Measurements from ENCODE around the gene CSF2. TPM values are rescaled to one million over a fixed set of nuclear protein-coding genes. Genes with fewer than 3 reads are reported as not detected.

The CSF2 gene
- polyA plus RNA-seq, 1 donor, result not detected

DNA sequence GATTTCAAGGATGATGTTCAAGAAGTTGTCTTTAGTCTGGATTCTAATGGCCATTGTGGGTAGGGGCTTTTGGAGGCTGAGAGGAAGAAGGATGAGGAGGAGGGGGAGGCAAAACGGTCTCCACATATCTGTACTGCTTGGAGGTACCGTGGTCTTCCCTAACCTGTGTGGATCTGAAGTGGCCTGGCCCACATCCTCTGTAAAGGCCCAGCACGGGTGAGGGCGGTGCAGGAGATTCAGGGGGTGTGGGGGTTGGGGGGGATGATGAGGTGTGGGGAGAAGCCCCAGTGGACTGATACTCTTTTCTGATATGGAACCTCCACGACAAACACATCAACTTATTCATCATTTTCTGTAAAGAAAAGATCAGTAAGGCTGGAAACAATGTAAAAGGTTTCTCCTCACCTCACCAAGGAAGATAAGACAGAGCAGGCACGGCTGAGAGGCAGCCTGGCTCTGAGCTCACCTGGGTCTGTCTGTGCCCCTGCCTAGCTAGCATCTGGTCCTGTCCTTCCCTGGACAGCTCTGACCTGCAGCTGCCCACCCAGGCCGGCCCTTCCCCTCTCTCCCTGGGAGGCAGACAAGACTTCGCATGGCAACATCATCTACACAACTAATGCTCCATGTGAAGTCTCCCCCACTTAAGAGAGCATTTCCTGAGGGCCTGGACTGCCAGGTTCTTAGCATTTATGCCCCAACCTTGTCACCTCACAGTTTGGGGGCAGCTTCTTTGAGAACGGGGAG, 18.7 kb upstream of the CSF2 start:
- no peak for DNase-seq

DNA sequence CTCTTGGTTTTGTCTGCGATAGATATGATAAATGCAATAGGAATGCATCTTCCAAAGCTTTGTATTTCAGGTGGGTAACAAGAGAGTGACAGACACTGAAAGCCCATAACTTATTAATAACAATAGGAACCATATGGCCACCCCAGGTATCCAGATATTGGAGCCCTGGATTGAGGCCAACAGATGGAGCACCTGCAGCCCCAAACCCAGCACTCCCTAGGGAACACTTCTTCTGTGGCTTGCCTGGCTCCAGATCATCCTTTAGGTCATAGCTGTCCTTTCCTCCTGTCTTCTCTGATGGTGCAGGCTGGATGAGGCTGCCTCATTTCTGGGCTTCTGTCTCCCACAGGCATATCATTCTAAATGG, 18.2 kb upstream of the CSF2 start:
- no peak for DNase-seq

DNA sequence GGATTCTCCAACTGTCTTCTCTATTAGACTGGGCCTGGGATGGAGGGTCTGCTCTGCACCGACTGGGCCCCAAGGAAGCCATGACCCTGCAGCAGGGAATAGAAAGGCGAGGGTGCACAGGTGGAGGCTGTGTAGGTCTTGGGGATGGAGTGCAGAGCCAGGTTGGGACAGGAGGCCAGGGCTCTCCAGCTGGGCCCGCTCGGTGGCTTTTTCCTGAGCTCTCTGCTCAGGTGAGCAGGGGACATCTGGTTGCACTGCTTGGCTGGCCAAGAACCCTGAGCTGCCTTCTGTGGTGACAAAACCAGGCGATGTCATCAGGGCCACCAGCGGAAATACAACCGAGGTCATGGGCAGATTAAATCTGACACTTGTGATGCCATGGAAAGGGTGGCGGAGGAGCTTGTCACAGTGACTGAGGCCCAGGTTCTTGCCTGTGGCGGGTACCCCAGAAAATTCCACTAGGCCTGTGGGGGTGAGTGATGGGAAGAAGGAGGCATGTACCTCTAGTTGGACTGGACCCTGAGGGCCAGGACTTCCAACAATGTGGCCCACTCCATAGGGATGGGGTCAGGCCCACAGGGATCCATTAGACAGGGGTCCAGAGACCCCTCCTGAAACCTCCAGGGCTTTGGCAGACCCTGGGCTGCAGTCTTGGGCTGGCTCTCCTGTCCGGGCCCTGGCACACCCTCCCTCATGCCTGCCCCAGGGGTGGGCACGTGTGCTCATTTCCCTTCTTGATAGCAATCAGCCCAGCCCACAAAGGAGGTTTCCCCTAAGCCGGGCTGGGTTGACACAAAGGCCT, 17.6 kb upstream of the CSF2 start:
- no peak for DNase-seq

- no peak for DNase-seq
Observed at GRCh38 chr5:132056610-132057497, 16.7 kb upstream of the CSF2 start.

DNA sequence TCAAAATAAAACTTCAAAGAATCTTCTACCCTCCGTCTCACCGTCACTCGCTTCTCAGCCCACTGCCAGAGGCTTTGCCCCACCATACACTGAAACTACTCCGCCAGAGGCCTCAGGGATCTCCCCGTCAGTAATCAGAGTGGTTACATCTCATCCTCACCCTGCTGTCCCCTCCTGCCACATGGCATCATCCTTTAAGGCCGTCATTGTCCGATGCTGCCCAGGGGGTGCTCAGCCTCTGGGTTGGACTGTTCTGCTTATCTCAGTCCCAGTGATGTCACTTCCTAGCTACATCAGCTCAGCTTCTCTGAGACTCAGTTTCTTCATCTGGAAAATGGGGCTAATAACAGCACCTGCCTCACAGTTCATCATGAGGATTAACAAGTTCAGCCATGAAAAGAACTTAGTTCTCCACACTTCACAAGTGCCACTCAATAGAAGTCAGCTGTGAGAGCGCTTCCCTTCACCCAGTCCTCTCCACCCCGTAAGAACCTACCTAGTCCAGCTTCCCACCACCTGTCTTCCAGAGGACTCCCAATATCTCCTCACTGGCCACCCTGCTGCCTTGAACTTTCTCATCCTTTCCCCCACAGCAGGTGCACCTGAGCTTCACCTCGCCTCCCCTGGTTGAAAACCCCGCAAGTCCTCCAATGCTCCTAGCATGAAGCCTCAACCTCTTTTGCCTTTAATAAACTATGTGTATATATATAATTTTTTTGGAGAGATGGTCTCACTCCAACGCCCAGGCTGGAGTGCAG, 15.9 kb upstream of the CSF2 start:
- no peak for DNase-seq

DNA sequence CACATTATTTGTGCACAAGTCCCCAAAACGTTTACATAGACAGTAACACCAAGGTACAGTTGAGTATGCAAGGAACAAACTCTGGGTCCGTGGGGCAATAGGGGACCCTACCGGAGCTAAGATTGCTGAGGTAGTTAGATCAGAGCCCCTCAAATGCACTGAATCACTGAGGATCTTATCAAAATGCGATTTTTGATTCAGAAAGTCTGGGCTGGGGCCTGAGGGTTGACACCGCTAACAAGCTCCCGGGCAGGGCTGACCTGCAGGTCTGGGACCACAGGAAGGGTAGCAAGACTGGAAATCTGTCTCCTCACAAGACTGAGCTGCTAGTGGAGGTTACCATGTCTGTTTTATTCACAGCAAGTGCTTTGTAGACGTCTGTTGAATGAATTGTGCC, 14.9 kb upstream of the CSF2 start:
- no peak for DNase-seq

DNA sequence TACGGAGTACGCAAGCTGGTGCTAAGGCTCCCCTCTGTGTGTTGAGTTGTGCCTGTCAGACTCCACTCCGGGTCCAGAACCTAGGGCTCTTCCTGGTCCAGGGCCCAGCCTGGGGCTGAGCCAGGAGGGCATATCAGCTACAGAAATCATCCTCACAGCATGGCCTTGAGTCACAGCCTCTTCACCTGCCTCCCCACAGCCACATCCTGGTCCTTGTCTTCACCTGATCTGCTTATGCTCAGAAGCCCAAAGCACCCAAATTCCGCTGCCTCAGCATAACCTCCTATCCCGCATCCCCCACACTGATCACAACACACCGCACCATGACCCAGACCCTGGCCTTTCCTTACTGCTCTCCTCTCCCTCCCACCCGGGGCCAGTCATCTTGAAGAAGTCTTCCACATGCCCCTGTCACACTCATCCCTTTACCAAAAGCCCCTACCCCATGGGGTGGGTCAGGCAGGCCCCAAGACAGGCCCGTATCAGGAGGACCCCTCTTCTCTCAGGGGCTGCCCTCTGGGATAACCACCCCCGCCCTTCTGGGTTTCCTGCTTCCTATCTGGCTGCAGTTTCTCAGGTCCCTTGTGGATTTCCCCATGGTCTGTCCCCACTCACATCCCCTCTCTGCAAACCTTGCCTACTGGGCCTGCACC, 14.4 kb upstream of the CSF2 start:
- DNase-seq, result no peak

DNA sequence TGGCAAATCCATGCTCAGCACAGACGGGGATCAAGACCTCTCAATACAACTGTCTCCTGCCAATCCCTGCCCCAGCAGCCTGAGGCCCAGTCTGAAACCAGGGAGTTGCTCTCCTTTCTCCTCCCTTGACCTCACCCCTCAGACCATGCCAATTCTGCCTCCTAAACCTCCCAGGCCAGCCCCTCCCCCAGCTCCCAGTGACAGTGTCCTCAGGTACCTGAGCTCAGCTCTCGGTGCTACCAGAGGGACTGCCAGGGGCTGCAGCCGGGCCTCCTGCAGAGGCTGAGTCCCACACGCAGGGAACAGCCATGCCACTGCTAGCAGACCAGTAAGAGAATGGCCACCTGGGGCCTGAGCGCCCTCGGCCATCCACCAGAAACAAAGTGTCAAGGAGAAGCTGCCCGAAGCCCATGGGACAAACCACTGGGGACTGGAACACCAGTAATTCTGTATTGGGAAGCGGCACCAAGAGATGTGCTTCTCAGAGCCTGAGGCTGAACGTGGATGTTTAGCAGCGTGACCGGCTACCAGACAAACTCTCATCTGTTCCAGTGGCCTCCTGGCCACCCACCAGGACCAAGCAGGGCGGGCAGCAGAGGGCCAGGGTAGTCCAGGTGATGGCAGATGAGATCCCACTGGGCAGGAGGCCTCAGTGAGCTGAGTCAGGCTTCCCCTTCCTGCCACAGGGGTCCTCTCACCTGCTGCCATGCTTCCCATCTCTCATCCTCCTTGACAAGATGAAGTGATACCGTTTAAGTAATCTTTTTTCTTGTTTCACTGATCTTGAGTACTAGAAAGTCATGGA, 13.7 kb upstream of the CSF2 start:
- DNase-seq, result no peak

DNA sequence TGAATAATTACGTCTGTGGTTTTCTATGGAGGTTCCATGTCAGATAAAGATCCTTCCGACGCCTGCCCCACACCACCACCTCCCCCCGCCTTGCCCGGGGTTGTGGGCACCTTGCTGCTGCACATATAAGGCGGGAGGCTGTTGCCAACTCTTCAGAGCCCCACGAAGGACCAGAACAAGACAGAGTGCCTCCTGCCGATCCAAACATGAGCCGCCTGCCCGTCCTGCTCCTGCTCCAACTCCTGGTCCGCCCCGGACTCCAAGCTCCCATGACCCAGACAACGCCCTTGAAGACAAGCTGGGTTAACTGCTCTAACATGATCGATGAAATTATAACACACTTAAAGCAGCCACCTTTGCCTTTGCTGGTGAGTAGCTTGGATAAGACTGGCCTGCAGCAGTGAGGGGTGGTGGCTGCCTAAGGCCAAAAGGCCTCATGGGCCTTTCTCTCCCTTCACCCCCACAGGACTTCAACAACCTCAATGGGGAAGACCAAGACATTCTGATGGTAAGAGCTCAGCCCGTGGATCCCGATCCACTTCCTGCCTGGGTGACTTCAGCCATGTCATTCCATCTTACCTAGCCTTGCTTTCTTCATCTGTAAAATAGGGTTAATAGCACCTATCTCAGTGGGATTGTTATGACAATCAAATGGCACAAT, 13.0 kb upstream of the CSF2 start, which contains the start of gene IL3:
Gene IL3, plus strand, starts transcription at position 155 of the 661 bp plus-strand sequence. Its CDS starts 52 bp downstream, at position 207.
- no peak for DNase-seq

DNA sequence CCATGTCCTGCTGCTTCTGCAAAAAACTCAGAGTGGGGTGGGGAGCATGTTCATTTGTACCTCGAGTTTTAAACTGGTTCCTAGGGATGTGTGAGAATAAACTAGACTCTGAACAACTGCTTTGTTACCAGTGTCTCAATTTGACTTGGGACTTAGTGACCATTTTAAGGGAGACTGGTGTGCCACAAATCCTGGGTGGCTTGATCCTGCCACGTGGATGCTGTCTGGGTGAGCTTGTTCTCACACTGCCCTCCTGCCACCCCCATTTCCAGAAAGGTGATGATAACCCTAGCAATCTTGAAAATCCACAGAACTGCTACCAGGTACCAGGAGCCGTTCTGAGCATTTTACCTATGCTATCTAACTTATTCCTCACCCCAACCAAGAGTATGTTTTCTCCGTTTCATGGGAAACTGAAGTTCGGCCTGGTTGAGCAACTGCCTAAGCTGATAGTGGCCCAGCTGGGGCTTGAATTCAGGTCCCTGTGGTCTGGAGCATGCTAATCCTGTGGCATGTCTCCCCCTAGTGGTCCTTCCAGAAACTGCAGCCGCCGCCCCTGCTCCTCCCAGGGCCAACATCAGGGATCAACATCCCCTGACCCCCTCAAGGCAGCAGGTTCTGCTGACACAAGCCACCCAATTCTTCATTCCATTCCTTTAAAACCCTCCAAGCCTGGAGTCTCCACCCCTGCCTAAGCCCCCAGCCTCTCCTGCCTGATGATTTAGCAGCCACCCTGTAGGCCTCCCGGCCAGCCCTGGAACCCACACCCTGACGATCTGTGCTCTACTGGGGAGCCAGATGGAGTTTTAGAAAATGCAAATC, 10.3 kb upstream of the CSF2 start:
- peak; percentile 10 for DNase-seq

DNA sequence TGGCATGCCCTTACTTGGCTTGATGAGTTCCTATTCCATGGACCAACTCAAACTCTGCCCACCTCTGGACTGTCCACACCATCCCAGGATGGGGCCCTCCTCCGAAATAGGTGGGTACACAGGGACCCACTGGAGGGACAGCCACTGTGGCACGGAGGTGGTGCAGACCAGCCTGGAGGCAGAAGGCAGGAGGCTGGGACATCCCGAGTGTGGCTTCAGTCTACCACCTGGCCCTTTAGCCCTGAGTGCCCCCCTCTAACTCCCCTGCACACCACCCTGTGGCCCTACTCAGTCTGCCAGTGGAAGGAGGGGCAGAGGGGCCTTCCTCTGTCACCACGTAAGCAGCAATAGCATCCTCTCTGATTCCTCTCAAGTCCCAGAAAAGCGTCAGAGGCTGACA, 9.4 kb upstream of the CSF2 start:
- no peak for DNase-seq

- DNase-seq, result peak; percentile 43
Observed at GRCh38 chr5:132064738-132065331, 8.8 kb upstream of the CSF2 start.

DNA sequence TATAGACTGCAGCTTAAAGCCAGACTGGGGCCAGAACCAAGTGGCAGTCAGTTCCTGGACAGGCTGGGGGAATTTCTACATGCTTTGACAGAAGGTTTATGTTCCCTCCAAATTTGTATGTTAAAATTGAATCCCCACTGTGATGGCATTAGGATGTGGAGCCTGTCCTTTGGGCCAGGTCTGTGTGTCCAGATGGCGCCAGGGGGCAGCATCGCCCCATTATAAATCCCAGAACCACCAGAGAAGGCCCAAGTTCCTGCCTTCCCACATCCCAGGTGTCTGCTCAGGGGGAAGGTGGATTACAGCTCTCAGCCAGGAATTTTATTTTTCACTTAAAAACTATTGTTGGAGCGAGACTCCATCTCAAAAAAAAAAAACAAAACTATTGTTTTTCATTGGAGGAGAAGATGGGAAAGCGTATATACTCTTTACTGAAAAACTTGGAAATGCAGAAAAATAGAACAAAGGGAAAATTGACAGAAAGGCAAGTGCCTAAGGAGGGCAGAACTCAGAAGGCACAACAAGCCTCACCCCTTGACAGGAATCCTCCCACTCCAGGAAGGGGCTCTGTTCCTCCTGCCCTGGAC, 8.1 kb upstream of the CSF2 start:
- DNase-seq, result peak; percentile 33

- DNase-seq, result no peak
Observed at GRCh38 chr5:132065951-132066701, 7.5 kb upstream of the CSF2 start.

GRCh38 chr5:132066871-132067270, 6.7 kb upstream of the CSF2 start:
- DNase-seq, result no peak

GRCh38 chr5:132067451-132067850, 6.1 kb upstream of the CSF2 start:
- no peak for DNase-seq

All from left kidney (tissue), 2 donors.